ENCODE measurements around the gene VPS51.

VPS51 gene

GRCh38 chr11:65095974-65096806, at the start of gene VPS51:
TSS of gene VPS51 (plus strand) at chr11:65096214. CDS start at chr11:65096251, 37 bp downstream.
- DNase-seq = peak; percentile 69 to 88

- no peak for DNase-seq
Observed at GRCh38 chr11:65047581-65048422, 48.2 kb upstream of the VPS51 start.

GRCh38 chr11:65051398-65051858, 44.6 kb upstream of the VPS51 start:
- no peak for DNase-seq

GRCh38 chr11:65053827-65054508, 42.0 kb upstream of the VPS51 start:
- DNase-seq = no peak

GRCh38 chr11:65055538-65055937, 40.5 kb upstream of the VPS51 start:
- DNase-seq = no peak

GRCh38 chr11:65056999-65057398, 39.0 kb upstream of the VPS51 start:
- DNase-seq = no peak

GRCh38 chr11:65057526-65057925, 38.5 kb upstream of the VPS51 start:
- DNase-seq = no peak

GRCh38 chr11:65058012-65058411, 38.0 kb upstream of the VPS51 start:
- no peak for DNase-seq

GRCh38 chr11:65058419-65059054, 37.5 kb upstream of the VPS51 start, which contains the start of gene NAALADL1:
TSS of gene NAALADL1 (minus strand) at chr11:65058553. CDS start at chr11:65058521, 32 bp downstream.
- no peak for DNase-seq

- DNase-seq = no peak
Observed at GRCh38 chr11:65059523-65059922, 36.5 kb upstream of the VPS51 start.

- no peak for DNase-seq
Observed at GRCh38 chr11:65059959-65060824, 35.8 kb upstream of the VPS51 start.

GRCh38 chr11:65060913-65061408, 35.1 kb upstream of the VPS51 start:
- DNase-seq = peak in 1 of 2 experiments; percentile 16

GRCh38 chr11:65063532-65063931, 32.5 kb upstream of the VPS51 start:
- DNase-seq = no peak

GRCh38 chr11:65064847-65065240, 31.2 kb upstream of the VPS51 start:
- DNase-seq = no peak

GRCh38 chr11:65065851-65066250, 30.2 kb upstream of the VPS51 start:
- no peak for DNase-seq

- no peak for DNase-seq
Observed at GRCh38 chr11:65066315-65066714, 29.7 kb upstream of the VPS51 start.

GRCh38 chr11:65066805-65067291, 29.2 kb upstream of the VPS51 start:
- no peak for DNase-seq

GRCh38 chr11:65067446-65067845, 28.6 kb upstream of the VPS51 start:
- DNase-seq = no peak

GRCh38 chr11:65069217-65069616, 26.8 kb upstream of the VPS51 start:
- DNase-seq = no peak

- no peak for DNase-seq
Observed at GRCh38 chr11:65071907-65072630, 23.9 kb upstream of the VPS51 start.

GRCh38 chr11:65072631-65072966, 23.4 kb upstream of the VPS51 start:
- no peak for DNase-seq
